MCF 10A (cell line): Measurements from ENCODE around the gene CCDC74A. TPM values are rescaled to one million over a fixed set of nuclear protein-coding genes. Genes with fewer than 3 reads are reported as not detected.
"Not testable (repeated sequence)": the region's sequence is repeated elsewhere in the genome, so short reads cannot be mapped to it uniquely, and the experiment has no call there.

Source experiments
- BruUV-seq: library from RNA; stranded (reverse); fragments of 400-500 nt; replicated peaks from 2 replicates; lab custom pipeline; 2021; lab: Mats Ljungman, UMichigan
- CTCF ChIA-PET: fragments of 300-600 bp; sonication (Branson Sonifier 250); formaldehyde crosslinking; extraction: SDS; loops from one replicate; lab custom pipeline; 2021; ENCODE audit warnings: antibody characterized with exemption, inconsistent platforms; lab: Yijun Ruan, JAX
- POLR2A ChIA-PET: fragments of 300-600, 350-650 bp; sonication (Branson Sonifier 250); formaldehyde crosslinking; extraction: SDS; loops from one replicate; lab custom pipeline; 2020; ENCODE audit warnings: antibody characterized with exemption, inconsistent platforms; lab: Yijun Ruan, JAX
- DNase-seq: peaks from one replicate; pipeline ENCODE4 v3.0.0-alpha.2; 2018; ENCODE audit not compliant: unreplicated experiment
- H3K27ac Mint-ChIP-seq: one replicate; pipeline ENCODE4 v1.8.0; 2022; ENCODE audit warnings: mild to moderate bottlenecking, low read depth, mixed read lengths; ENCODE audit not compliant: unreplicated experiment
- H3K27me3 Mint-ChIP-seq: one replicate; pipeline ENCODE4 v1.8.0; 2022; ENCODE audit warnings: mixed read lengths; ENCODE audit not compliant: insufficient read depth, unreplicated experiment
- H3K36me3 Mint-ChIP-seq: one replicate; pipeline ENCODE4 v1.8.0; 2022; ENCODE audit warnings: mild to moderate bottlenecking, moderate library complexity, mixed read lengths; ENCODE audit not compliant: insufficient read depth, unreplicated experiment
- H3K4me1 Mint-ChIP-seq: one replicate; pipeline ENCODE4 v1.8.0; 2022; ENCODE audit warnings: mixed read lengths; ENCODE audit not compliant: insufficient read depth, unreplicated experiment
- H3K4me3 Mint-ChIP-seq: one replicate; pipeline ENCODE4 v1.8.0; 2022; ENCODE audit warnings: mild to moderate bottlenecking, moderate library complexity, mixed read lengths; ENCODE audit not compliant: unreplicated experiment
- H3K9me3 Mint-ChIP-seq: one replicate; pipeline ENCODE4 v1.8.0; 2022; ENCODE audit warnings: mixed read lengths; ENCODE audit not compliant: unreplicated experiment
- CTCF ChIP-seq: fragments of 200-600 bp; IDR thresholded peaks from one replicate; pipeline ENCODE4 v1.8.0; 2022; ENCODE audit warnings: antibody characterized with exemption, mild to moderate bottlenecking; ENCODE audit not compliant: unreplicated experiment
- intact Hi-C: fragments of 100-400 bp; cut with micrococcal nuclease; formaldehyde crosslinking; loops from 2 replicates; pipeline ENCODE4 v1.14.1; 2022
- total RNA-seq: library from RNA; stranded (reverse); gene quantifications from 2 replicates; pipeline ENCODE4 v1.2.3, GENCODE V29; 2022

Gene CCDC74A
- total RNA-seq, 1 experiment from 2014 or later: 1.1 TPM

GRCh38 chr2:131516011-131516410, 11.7 kb upstream of the CCDC74A start:
- CTCF ChIA-PET: no interaction called here
- Mint-ChIP-seq H3K27ac (no peak overlapping the region), H3K4me3 (no peak overlapping the region), H3K36me3 (peaks cover 23% of the 10 kb centered on the region), H3K27me3 (no peaks in the 10 kb centered on the region), H3K9me3 (no peaks in the 10 kb centered on the region), H3K4me1 (no peaks in the 10 kb centered on the region)
- POLR2A ChIA-PET: interaction anchor here (0.7 kb wide), 1 partner anchor 23 kb away, joined by 3 read pairs; no protein-coding TSS in a partner anchor
- DNase-seq: no peak
- BruUV-seq: no TSS peak
- TF ChIP-seq CTCF: no peak
- intact Hi-C loops: no loop called here

GRCh38 chr2:131516621-131517020, 11.1 kb upstream of the CCDC74A start:
- H3K4me1 Mint-ChIP-seq, intact Hi-C loops, H3K27me3 Mint-ChIP-seq, H3K4me3 Mint-ChIP-seq, CTCF ChIA-PET, H3K9me3 Mint-ChIP-seq, BruUV-seq, DNase-seq: not testable (repeated sequence)
- POLR2A ChIA-PET: interaction anchor here (0.7 kb wide), 1 partner anchor 24 kb away, joined by 3 read pairs; no protein-coding TSS in a partner anchor
- H3K36me3 Mint-ChIP-seq: peaks cover 23% of the 10 kb centered on the region
- H3K27ac Mint-ChIP-seq: peak overlapping the region; percentile 51

- intact Hi-C loops: no loop called here
- TF ChIP-seq CTCF: no peak
- ChIA-PET POLR2A (no interaction called here), CTCF (no interaction called here)
- Mint-ChIP-seq H3K27ac (peak overlapping the region; percentile 51), H3K9me3 (no peaks in the 10 kb centered on the region), H3K36me3 (peaks cover 25% of the 10 kb centered on the region), H3K27me3 (no peaks in the 10 kb centered on the region), H3K4me1 (no peaks in the 10 kb centered on the region), H3K4me3 (no peak overlapping the region)
- no TSS peak for BruUV-seq
- no peak for DNase-seq
Observed at GRCh38 chr2:131517106-131517831, 10.4 kb upstream of the CCDC74A start.

GRCh38 chr2:131517856-131518255, 9.8 kb upstream of the CCDC74A start:
- H3K9me3 Mint-ChIP-seq, DNase-seq, H3K27me3 Mint-ChIP-seq, intact Hi-C loops, POLR2A ChIA-PET, H3K27ac Mint-ChIP-seq, H3K4me3 Mint-ChIP-seq, BruUV-seq, CTCF ChIA-PET, H3K4me1 Mint-ChIP-seq: not testable (repeated sequence)
- peaks cover 30% of the 10 kb centered on the region for H3K36me3 Mint-ChIP-seq

- CTCF ChIA-PET, DNase-seq, H3K4me1 Mint-ChIP-seq, H3K4me3 Mint-ChIP-seq, intact Hi-C loops, POLR2A ChIA-PET, H3K27me3 Mint-ChIP-seq, H3K9me3 Mint-ChIP-seq, BruUV-seq, H3K27ac Mint-ChIP-seq: not testable (repeated sequence)
- H3K36me3 Mint-ChIP-seq: peaks cover 25% of the 10 kb centered on the region
Observed at GRCh38 chr2:131518531-131518930, 9.2 kb upstream of the CCDC74A start.
